Transverse colon (tissue), 4 donors: ENCODE measurements around the gene MATK. TPM values are rescaled to one million over a fixed set of nuclear protein-coding genes. Genes with fewer than 3 reads are reported as not detected.

Experiments
- DNase-seq: peaks from one replicate; pipeline ENCODE4 v3.0.0-alpha.2; 2019
- H3K27ac ChIP-seq, 4 donors: fragments of 200-600 bp; sonication (generic); 2 replicates each; pipeline ENCODE4 v1.5.1; 2016 to 2018; ENCODE audit warnings: inconsistent platforms in 4 of 4
- H3K27me3 ChIP-seq: fragments of 200-600 bp; sonication (generic); 2 replicates; pipeline ENCODE4 v1.5.1; 2017; ENCODE audit warnings: inconsistent platforms
- H3K36me3 ChIP-seq, 4 donors: fragments of 200-600 bp; sonication (generic); 2 replicates each; pipeline ENCODE4 v1.5.1; 2017 to 2019; ENCODE audit warnings: inconsistent platforms in 4 of 4
- H3K4me1 ChIP-seq, 4 donors: fragments of 200-600 bp; sonication (generic); 2 replicates each; pipeline ENCODE4 v1.5.1; 2017 to 2020; ENCODE audit warnings: inconsistent platforms in 4 of 4
- H3K4me3 ChIP-seq, 4 donors: fragments of 200-600 bp; sonication (generic); 1 replicate in 1 of 4; 2 replicates in 3 of 4; pipeline versions ENCODE4 v1.5.1 to v1.6.1; 2017 to 2019; ENCODE audit warnings: inconsistent platforms in 4 of 4
- H3K9me3 ChIP-seq, 2 donors: fragments of 200-600 bp; sonication (generic); 2 replicates each; pipeline ENCODE4 v1.5.1; 2017 to 2019; ENCODE audit warnings: inconsistent platforms in 2 of 2
- CTCF ChIP-seq, 5 experiments: fragments of 200-600 bp in 3 of 5; fragments of 450-650 bp in 2 of 5; sonication (generic) in 3 of 5; IDR thresholded peaks; 1 replicate in 2 of 5; 2 replicates in 3 of 5; pipeline ENCODE4 v1.5.1; 2016 to 2017; ENCODE audit warnings: antibody characterized with exemption in 5 of 5, inconsistent platforms in 3 of 5, mild to moderate bottlenecking in 2 of 5, moderate library complexity in 1 of 5
- EP300 ChIP-seq: sonication (generic); formaldehyde crosslinking; IDR thresholded peaks from one replicate; pipeline ENCODE4 v1.6.1; 2017; ENCODE audit warnings: antibody characterized with exemption, low read depth
- POLR2A ChIP-seq: fragments of 450-650 bp; IDR thresholded peaks from one replicate; pipeline ENCODE4 v1.6.1; 2016; ENCODE audit warnings: antibody characterized with exemption, mild to moderate bottlenecking, moderate library complexity
- POLR2AphosphoS5 ChIP-seq, 3 donors: sonication (generic); formaldehyde crosslinking; IDR thresholded peaks; one replicate each; pipeline ENCODE4 v1.6.1; 2016; ENCODE audit warnings: antibody characterized with exemption in 3 of 3
- WGBS, 2 donors: methylation state at CpG; one replicate each; pipeline ENCODE4 v1.1.5; 2018; ENCODE audit warnings: low coverage in 1 of 2; 5-methylcytosine and 5-hydroxymethylcytosine counted together
- in situ Hi-C, 4 donors: fragments of 200-750 bp; cut with MboI; loops; one replicate each; pipeline versions ENCODE4 v1.15.0 to v1.15.1; 2017; ENCODE audit warnings: low sequenced_read_pairs in 3 of 4, low pct_ligation_motif_present in 1 of 4, low pct_unique_long_range_greater_than_20kb in 1 of 4
- intact Hi-C: fragments of 100-400 bp; cut with DNase I; formaldehyde crosslinking; loops from one replicate; pipeline ENCODE4 v1.15.1; 2023; ENCODE audit warnings: low total_unique reads
- total RNA-seq, 4 donors: library from RNA; depleted of rRNA; stranded (reverse); fragments of >200 nt; gene quantifications; one replicate each; pipeline ENCODE4 v1.1.0, GENCODE V29; 2016

Gene MATK
- total RNA-seq, 4 donors from 2014 or later, result 0.60 to 6.1 (median 2.9) TPM; not detected in 1

- intact Hi-C loops (no loop called here), in situ Hi-C loops (no loop called here)
- peaks cover 0 to 10% (median 0%) of the 10 kb centered on the region in 4 donors for H3K4me1 ChIP-seq
- no peaks in the 10 kb centered on the region for H3K9me3 ChIP-seq
- DNase-seq, result no peak
- no peak for TF ChIP-seq POLR2A
- no peak for TF ChIP-seq EP300
- no peak for TF ChIP-seq POLR2AphosphoS5 (IDR thresholded peaks at IDR 0.05)
- TF ChIP-seq CTCF (IDR thresholded peaks at IDR 0.05), result no peak
- H3K4me3 ChIP-seq, result no peak overlapping the region
- no peaks in the 10 kb centered on the region for H3K36me3 ChIP-seq
- H3K27me3 ChIP-seq, result no peaks in the 10 kb centered on the region
- 81 to 87% methylated on average over 4 of the region's 4 CpGs for WGBS, 2 donors
- H3K27ac ChIP-seq, result no peak overlapping the region
These were observed 28.5 kb upstream of the MATK start for GRCh38 chr19:3814648-3815047.

GRCh38 chr19:3813473-3814392, 27.6 kb upstream of the MATK start:
- no peaks in the 10 kb centered on the region for H3K9me3 ChIP-seq
- peak overlapping the region in 1 of 4 donors; percentile 56 for H3K27ac ChIP-seq
- intact Hi-C loops, result no loop called here
- no peak overlapping the region for H3K4me3 ChIP-seq
- no peaks in the 10 kb centered on the region for H3K36me3 ChIP-seq
- H3K27me3 ChIP-seq, result no peaks in the 10 kb centered on the region
- no peak for DNase-seq
- peaks cover 0 to 10% (median 0%) of the 10 kb centered on the region in 4 donors for H3K4me1 ChIP-seq
- in situ Hi-C loops, result no loop called here
- WGBS, 2 donors, result 82% methylated on average over 22 of the region's 22 CpGs; no CpG with 5 or more reads in 1 of the 2 donors
- no peak for TF ChIP-seq POLR2A
- no peak for TF ChIP-seq POLR2AphosphoS5 (IDR thresholded peaks at IDR 0.05)
- no peak for TF ChIP-seq CTCF (IDR thresholded peaks at IDR 0.05)
- TF ChIP-seq EP300, result no peak

- DNase-seq, result no peak
- H3K9me3 ChIP-seq, result no peaks in the 10 kb centered on the region
- TF ChIP-seq EP300 (no peak), CTCF (IDR thresholded peaks at IDR 0.05) (no peak), POLR2AphosphoS5 (IDR thresholded peaks at IDR 0.05) (no peak), POLR2A (no peak)
- no peak overlapping the region for H3K4me3 ChIP-seq
- in situ Hi-C loops, result no loop called here
- intact Hi-C loops, result no loop called here
- no peaks in the 10 kb centered on the region for H3K36me3 ChIP-seq
- no peaks in the 10 kb centered on the region for H3K27me3 ChIP-seq
- peaks cover 0 to 10% (median 0%) of the 10 kb centered on the region in 4 donors for H3K4me1 ChIP-seq
- 72% methylated on average over 36 of the region's 38 CpGs; no CpG with 5 or more reads in 1 of the 2 donors for WGBS, 2 donors
- no peak overlapping the region for H3K27ac ChIP-seq
These were observed 24.7 kb upstream of the MATK start for GRCh38 chr19:3810708-3811355.

GRCh38 chr19:3809881-3810707, 23.9 kb upstream of the MATK start:
- H3K4me1 ChIP-seq, result peaks cover 0 to 10% (median 0%) of the 10 kb centered on the region in 4 donors
- no peak overlapping the region for H3K4me3 ChIP-seq
- H3K9me3 ChIP-seq, result no peaks in the 10 kb centered on the region
- WGBS, 2 donors, result 65 to 77% methylated on average over 6 to 25 of the region's 26 CpGs
- TF ChIP-seq EP300 (no peak), POLR2A (no peak), POLR2AphosphoS5 (IDR thresholded peaks at IDR 0.05) (no peak), CTCF (IDR thresholded peaks at IDR 0.05) (no peak)
- intact Hi-C loops, result no loop called here
- H3K27me3 ChIP-seq, result no peaks in the 10 kb centered on the region
- no peak overlapping the region for H3K27ac ChIP-seq
- DNase-seq, result no peak
- in situ Hi-C loops, result no loop called here
- H3K36me3 ChIP-seq, result no peaks in the 10 kb centered on the region
